Measurements from ENCODE around the gene USP35. TPM values are rescaled to one million over a fixed set of nuclear protein-coding genes. Genes with fewer than 3 reads are reported as not detected.

USP35 gene
- total RNA-seq, 2 donors from 2014 or later = 38.8 to 44.1 TPM

GRCh38 chr11:78212586-78213371, 24.1 kb downstream of the USP35 start:
- DNase-seq (ENCODE audit: low spot score) = no peak
- no peaks in the 10 kb centered on the region for H3K9me3 ChIP-seq
- ATAC-seq (ENCODE audit: insufficient number of reproducible peaks, low FRiP score, low read depth) = peak; percentile 20
- H3K27me3 ChIP-seq (replicated peaks; ENCODE audit: insufficient read depth) = no peaks in the 10 kb centered on the region
- H3K36me3 ChIP-seq = peaks cover 24% of the 10 kb centered on the region
- no peak overlapping the region for H3K4me3 ChIP-seq
- no peak for TF ChIP-seq CTCF (IDR thresholded peaks at IDR 0.05)
- H3K4me1 ChIP-seq (ENCODE audit: control insufficient read depth in 1 of 2, low read depth in 2 of 2) = peaks cover 13 to 25% of the 10 kb centered on the region in 2 donors
- peak overlapping the region; percentile 5 to 21 for H3K27ac ChIP-seq

GRCh38 chr11:78213526-78214330, 25.0 kb downstream of the USP35 start:
- DNase-seq (ENCODE audit: low spot score) (no peak), ATAC-seq (ENCODE audit: insufficient number of reproducible peaks, low FRiP score, low read depth) (no peak)

GRCh38 chr11:78214331-78215194, 25.8 kb downstream of the USP35 start:
- H3K9me3 ChIP-seq = no peaks in the 10 kb centered on the region
- ATAC-seq (ENCODE audit: insufficient number of reproducible peaks, low FRiP score, low read depth) = no peak
- peak overlapping the region; percentile 17 to 33 for H3K27ac ChIP-seq
- H3K4me3 ChIP-seq = no peak overlapping the region
- H3K4me1 ChIP-seq (ENCODE audit: control insufficient read depth in 1 of 2, low read depth in 2 of 2) = peaks cover 13 to 25% of the 10 kb centered on the region in 2 donors
- no peaks in the 10 kb centered on the region for H3K27me3 ChIP-seq (replicated peaks; ENCODE audit: insufficient read depth)
- DNase-seq (ENCODE audit: low spot score) = no peak
- TF ChIP-seq CTCF (IDR thresholded peaks at IDR 0.05) = no peak
- peaks cover 35% of the 10 kb centered on the region for H3K36me3 ChIP-seq

More at GRCh38 chr11:78213526-78214330, 25.0 kb downstream of the USP35 start:
- Histone ChIP-seq H3K27ac (peak overlapping the region in 1 of 2 donors; percentile 21), H3K36me3 (peaks cover 29% of the 10 kb centered on the region), H3K27me3 (replicated peaks; ENCODE audit: insufficient read depth) (no peaks in the 10 kb centered on the region), H3K4me3 (no peak overlapping the region), H3K4me1 (ENCODE audit: control insufficient read depth in 1 of 2, low read depth in 2 of 2) (peaks cover 13 to 25% of the 10 kb centered on the region in 2 donors), H3K9me3 (no peaks in the 10 kb centered on the region)
- TF ChIP-seq CTCF (IDR thresholded peaks at IDR 0.05) = no peak

GRCh38 chr11:78216021-78216420, 27.3 kb downstream of the USP35 start:
- ATAC-seq (ENCODE audit: insufficient number of reproducible peaks, low FRiP score, low read depth) (no peak), DNase-seq (ENCODE audit: low spot score) (no peak)
- Histone ChIP-seq H3K4me3 (no peak overlapping the region), H3K9me3 (no peaks in the 10 kb centered on the region), H3K4me1 (ENCODE audit: control insufficient read depth in 1 of 2, low read depth in 2 of 2) (peaks cover 13 to 25% of the 10 kb centered on the region in 2 donors), H3K36me3 (peaks cover 35% of the 10 kb centered on the region), H3K27me3 (replicated peaks; ENCODE audit: insufficient read depth) (no peaks in the 10 kb centered on the region), H3K27ac (no peak overlapping the region)
- no peak for TF ChIP-seq CTCF (IDR thresholded peaks at IDR 0.05)

Measured in thoracic aorta (tissue), 2 donors.